Muscle layer of duodenum (tissue), 2 donors: Measurements from ENCODE around the gene PLCB4.

Source experiments
- H3K27ac ChIP-seq: one replicate; pipeline ENCODE4 v1.7.0; 2013; ENCODE audit warnings: mild to moderate bottlenecking, low read length
- H3K27me3 ChIP-seq: one replicate; pipeline ENCODE4 v1.7.0; 2013; ENCODE audit warnings: low read depth, mild to moderate bottlenecking, control low read depth, low read length
- H3K36me3 ChIP-seq, 2 donors: one replicate each; pipeline ENCODE4 v1.7.0; 2013; ENCODE audit warnings: low read length in 2 of 2, control low read depth in 1 of 2, mild to moderate bottlenecking in 1 of 2; ENCODE audit not compliant: insufficient read depth in 2 of 2, control insufficient read depth in 1 of 2
- H3K4me1 ChIP-seq, 2 donors: one replicate each; pipeline ENCODE4 v1.7.0; 2013; ENCODE audit warnings: low read length in 2 of 2, mild to moderate bottlenecking in 2 of 2, control low read depth in 1 of 2, moderate library complexity in 1 of 2; ENCODE audit not compliant: insufficient read depth in 2 of 2, control insufficient read depth in 1 of 2
- H3K4me3 ChIP-seq, 2 donors: one replicate each; pipeline ENCODE4 v1.7.0; 2013; ENCODE audit warnings: low read length in 2 of 2, low read depth in 1 of 2, mild to moderate bottlenecking in 1 of 2
- H3K9me3 ChIP-seq, 2 donors: one replicate each; pipeline ENCODE4 v1.7.0; 2013; ENCODE audit warnings: low read length in 2 of 2, control low read depth in 1 of 2, mild to moderate bottlenecking in 1 of 2; ENCODE audit not compliant: control insufficient read depth in 1 of 2
- donor health status: healthy.

Gene PLCB4

GRCh38 chr20:9485614-9486340, 416.9 kb downstream of the PLCB4 start:
- no peaks in the 10 kb centered on the region for H3K36me3 ChIP-seq
- H3K9me3 ChIP-seq, result no peaks in the 10 kb centered on the region
- H3K27ac ChIP-seq, result no peak overlapping the region
- H3K27me3 ChIP-seq, result no peaks in the 10 kb centered on the region
- no peak overlapping the region for H3K4me3 ChIP-seq
- H3K4me1 ChIP-seq, result no peaks in the 10 kb centered on the region

- Histone ChIP-seq H3K4me3 (no peak overlapping the region), H3K27ac (no peak overlapping the region), H3K27me3 (no peaks in the 10 kb centered on the region), H3K36me3 (no peaks in the 10 kb centered on the region), H3K4me1 (no peaks in the 10 kb centered on the region), H3K9me3 (no peaks in the 10 kb centered on the region)
Observed at GRCh38 chr20:9487231-9487630, 418.3 kb downstream of the PLCB4 start.

- no peak overlapping the region for H3K4me3 ChIP-seq
- no peak overlapping the region for H3K27ac ChIP-seq
- no peaks in the 10 kb centered on the region for H3K4me1 ChIP-seq
- H3K9me3 ChIP-seq, result no peaks in the 10 kb centered on the region
- no peaks in the 10 kb centered on the region for H3K36me3 ChIP-seq
- no peaks in the 10 kb centered on the region for H3K27me3 ChIP-seq
Observed at GRCh38 chr20:9488063-9488462, 419.2 kb downstream of the PLCB4 start.

DNA sequence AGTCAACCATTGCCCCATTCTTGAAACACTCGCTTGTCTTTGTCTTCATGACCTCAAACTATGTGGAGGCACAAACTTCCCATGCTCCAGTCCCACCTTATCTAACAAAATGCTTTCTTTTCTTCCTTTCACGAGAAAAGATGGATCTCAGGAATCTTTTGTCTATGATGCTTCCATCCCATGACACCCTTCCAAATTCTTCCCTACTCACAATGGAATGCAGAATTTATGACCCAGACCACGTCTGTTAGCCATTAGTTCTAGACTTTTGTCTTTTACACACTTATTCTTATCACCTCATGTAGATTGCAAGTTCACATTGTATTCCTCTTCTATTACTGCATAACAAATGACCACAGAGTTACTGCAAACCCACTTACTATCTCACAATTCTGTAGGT, 421.3 kb downstream of the PLCB4 start:
- H3K9me3 ChIP-seq, result no peaks in the 10 kb centered on the region
- no peaks in the 10 kb centered on the region for H3K36me3 ChIP-seq
- H3K27me3 ChIP-seq, result no peaks in the 10 kb centered on the region

DNA sequence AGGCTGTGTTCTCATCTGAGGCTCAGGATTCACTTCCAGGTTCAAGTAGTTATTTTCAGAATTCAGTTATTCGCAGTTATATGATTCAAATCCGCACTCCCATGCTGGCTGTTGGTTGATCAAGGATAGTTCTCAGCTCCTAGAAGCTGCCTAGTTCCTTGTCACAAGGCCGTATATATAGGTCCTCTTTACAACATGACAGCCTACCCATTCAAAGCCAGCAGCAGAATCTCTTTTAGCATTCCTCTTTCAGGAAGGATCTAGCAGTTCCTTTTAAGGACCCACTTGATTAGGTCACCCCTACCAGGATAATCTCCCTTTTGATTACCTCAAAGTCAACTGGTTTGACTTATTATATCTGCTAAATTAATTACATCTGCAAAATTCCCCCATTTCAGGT, 421.7 kb downstream of the PLCB4 start:
- H3K36me3 ChIP-seq, result no peaks in the 10 kb centered on the region
- no peaks in the 10 kb centered on the region for H3K27me3 ChIP-seq
- H3K4me3 ChIP-seq, result no peak overlapping the region
- H3K27ac ChIP-seq, result no peak overlapping the region
- no peaks in the 10 kb centered on the region for H3K9me3 ChIP-seq
- H3K4me1 ChIP-seq, result no peaks in the 10 kb centered on the region

More for the DNA sequence above, 421.3 kb downstream of the PLCB4 start:
- no peak overlapping the region for H3K27ac ChIP-seq
- H3K4me3 ChIP-seq, result no peak overlapping the region
- H3K4me1 ChIP-seq, result no peaks in the 10 kb centered on the region

- Histone ChIP-seq H3K4me1 (no peaks in the 10 kb centered on the region), H3K9me3 (no peaks in the 10 kb centered on the region), H3K27me3 (no peaks in the 10 kb centered on the region), H3K27ac (no peak overlapping the region), H3K36me3 (no peaks in the 10 kb centered on the region), H3K4me3 (no peak overlapping the region)
Observed at GRCh38 chr20:9491324-9491723, 422.4 kb downstream of the PLCB4 start.

GRCh38 chr20:9492067-9492466, 423.2 kb downstream of the PLCB4 start:
- Histone ChIP-seq H3K27me3 (no peaks in the 10 kb centered on the region), H3K4me1 (no peaks in the 10 kb centered on the region), H3K4me3 (no peak overlapping the region), H3K27ac (no peak overlapping the region), H3K9me3 (no peaks in the 10 kb centered on the region), H3K36me3 (no peaks in the 10 kb centered on the region)

GRCh38 chr20:9493803-9494202, 424.9 kb downstream of the PLCB4 start:
- no peaks in the 10 kb centered on the region for H3K4me1 ChIP-seq
- H3K9me3 ChIP-seq, result no peaks in the 10 kb centered on the region
- no peaks in the 10 kb centered on the region for H3K27me3 ChIP-seq
- H3K27ac ChIP-seq, result no peak overlapping the region
- no peak overlapping the region for H3K4me3 ChIP-seq
- H3K36me3 ChIP-seq, result no peaks in the 10 kb centered on the region

- Histone ChIP-seq H3K9me3 (no peaks in the 10 kb centered on the region), H3K4me3 (no peak overlapping the region), H3K36me3 (no peaks in the 10 kb centered on the region), H3K27ac (no peak overlapping the region), H3K27me3 (no peaks in the 10 kb centered on the region), H3K4me1 (no peaks in the 10 kb centered on the region)
Observed at GRCh38 chr20:9495701-9496100, 426.8 kb downstream of the PLCB4 start.

GRCh38 chr20:9496155-9496554, 427.3 kb downstream of the PLCB4 start:
- Histone ChIP-seq H3K9me3 (no peaks in the 10 kb centered on the region), H3K27ac (no peak overlapping the region), H3K4me3 (no peak overlapping the region), H3K27me3 (no peaks in the 10 kb centered on the region), H3K36me3 (no peaks in the 10 kb centered on the region), H3K4me1 (no peaks in the 10 kb centered on the region)

GRCh38 chr20:9498322-9498721, 429.4 kb downstream of the PLCB4 start:
- H3K9me3 ChIP-seq, result no peaks in the 10 kb centered on the region
- no peak overlapping the region for H3K27ac ChIP-seq
- no peaks in the 10 kb centered on the region for H3K36me3 ChIP-seq

More at GRCh38 chr20:9498322-9498721, 429.4 kb downstream of the PLCB4 start:
- no peaks in the 10 kb centered on the region for H3K4me1 ChIP-seq
- no peak overlapping the region for H3K4me3 ChIP-seq
- H3K27me3 ChIP-seq, result no peaks in the 10 kb centered on the region
